Upper lobe of left lung (tissue), 4 donors: ENCODE measurements around the gene TOP3B.

Source experiments
- CTCF ChIP-seq, 6 experiments: fragments of 450-650 bp in 4 of 6; fragments of 200-600 bp in 2 of 6; sonication (generic) in 2 of 6; IDR thresholded peaks; one replicate each; pipeline ENCODE4 v1.5.1; 2016 to 2019; ENCODE audit warnings: antibody characterized with exemption in 6 of 6
- POLR2A ChIP-seq, 4 donors: fragments of 450-650 bp; IDR thresholded peaks; one replicate each; pipeline ENCODE4 v1.5.1; 2016 to 2017; ENCODE audit warnings: antibody characterized with exemption in 4 of 4, mild to moderate bottlenecking in 2 of 4
- POLR2AphosphoS5 ChIP-seq, 2 donors: sonication (generic); formaldehyde crosslinking; IDR thresholded peaks; one replicate each; pipeline ENCODE4 v1.5.1; 2017; ENCODE audit warnings: antibody characterized with exemption in 2 of 2

GRCh38 chr22:21961886-21962654 lies 20.5 kb downstream of the TOP3B start:
- no peak for TF ChIP-seq CTCF (IDR thresholded peaks at IDR 0.05)
- TF ChIP-seq POLR2A (IDR thresholded peaks at IDR 0.05), result no peak
- TF ChIP-seq POLR2AphosphoS5 (IDR thresholded peaks at IDR 0.05), result no peak
